Measurements from ENCODE around the gene HTR3D. TPM values are rescaled to one million over a fixed set of nuclear protein-coding genes. Genes with fewer than 3 reads are reported as not detected.

HTR3D gene
- total and polyA plus RNA-seq, 2 of the 13 experiments (the other 11 are each of a cell fraction or from before 2014, with no cell fraction given): not detected

DNA sequence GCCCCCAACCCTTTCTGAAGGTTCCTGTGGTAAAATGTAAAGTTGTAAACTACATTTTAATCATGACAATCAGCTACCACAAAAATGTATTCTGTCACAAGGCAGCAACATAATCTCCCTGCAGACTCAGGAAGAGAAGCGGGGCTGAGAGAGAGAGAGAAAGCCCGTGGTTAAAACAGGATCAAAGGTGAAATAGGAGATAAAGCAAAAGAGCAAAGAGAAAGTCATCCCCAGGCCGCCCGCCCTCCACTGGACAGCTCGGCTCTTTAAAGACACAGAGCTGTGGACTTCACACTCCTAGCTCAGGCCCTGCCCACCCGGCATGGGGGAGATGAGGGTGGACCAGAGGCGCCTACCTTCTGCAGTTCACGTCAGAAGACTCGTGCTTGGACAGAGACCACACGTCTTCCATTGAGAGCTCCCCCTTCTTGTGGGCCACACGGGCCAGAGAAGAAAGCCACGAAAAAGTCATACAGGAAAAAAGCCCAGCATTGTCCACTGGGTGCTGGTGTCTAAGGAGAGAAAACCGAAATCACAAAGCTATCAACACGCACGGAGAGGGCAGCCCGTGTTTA is 43.2 kb upstream of the HTR3D start (continued):
- TF ChIP-seq, protein P1, sequence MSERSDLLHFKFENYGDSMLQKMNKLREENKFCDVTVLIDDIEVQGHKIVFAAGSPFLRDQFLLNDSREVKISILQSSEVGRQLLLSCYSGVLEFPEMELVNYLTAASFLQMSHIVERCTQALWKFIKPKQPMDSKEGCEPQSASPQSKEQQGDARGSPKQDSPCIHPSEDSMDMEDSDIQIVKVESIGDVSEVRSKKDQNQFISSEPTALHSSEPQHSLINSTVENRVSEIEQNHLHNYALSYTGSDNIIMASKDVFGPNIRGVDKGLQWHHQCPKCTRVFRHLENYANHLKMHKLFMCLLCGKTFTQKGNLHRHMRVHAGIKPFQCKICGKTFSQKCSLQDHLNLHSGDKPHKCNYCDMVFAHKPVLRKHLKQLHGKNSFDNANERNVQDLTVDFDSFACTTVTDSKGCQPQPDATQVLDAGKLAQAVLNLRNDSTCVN (CRISPR knock-in tag; IDR thresholded peaks at IDR 0.05; ENCODE audit: borderline replicate concordance): no peak
- no peak for TF ChIP-seq ZNF75D (CRISPR knock-in tag; IDR thresholded peaks at IDR 0.05; ENCODE audit: borderline replicate concordance)
- TF ChIP-seq HNRNPLL (IDR thresholded peaks at IDR 0.05; ENCODE audit: low read depth, low read length, poor library complexity, severe bottlenecking): no peak
- no peak for TF ChIP-seq KLF9 (CRISPR knock-in tag; IDR thresholded peaks at IDR 0.05; ENCODE audit: low read depth)
- no peak for TF ChIP-seq RFX5 (IDR thresholded peaks at IDR 0.05; ENCODE audit: low read depth, low read length)
- TF ChIP-seq ZMYM2 (CRISPR knock-in tag; IDR thresholded peaks at IDR 0.05): 0 out of 2 replicates have a peak, but pooled peaks have one; percentile 45
- TF ChIP-seq ZNF333 (CRISPR knock-in tag; IDR thresholded peaks at IDR 0.05; ENCODE audit: borderline replicate concordance): no peak
- TF ChIP-seq CREB1 (IDR thresholded peaks at IDR 0.05): no peak
- TF ChIP-seq CREB1 (CRISPR knock-in tag; IDR thresholded peaks at IDR 0.05): no peak; the same call in 1 of the 2 replicates
- TF ChIP-seq, protein P2, sequence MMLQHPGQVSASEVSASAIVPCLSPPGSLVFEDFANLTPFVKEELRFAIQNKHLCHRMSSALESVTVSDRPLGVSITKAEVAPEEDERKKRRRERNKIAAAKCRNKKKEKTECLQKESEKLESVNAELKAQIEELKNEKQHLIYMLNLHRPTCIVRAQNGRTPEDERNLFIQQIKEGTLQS (CRISPR knock-in tag; IDR thresholded peaks at IDR 0.05): no peak
- TF ChIP-seq, protein P3, sequence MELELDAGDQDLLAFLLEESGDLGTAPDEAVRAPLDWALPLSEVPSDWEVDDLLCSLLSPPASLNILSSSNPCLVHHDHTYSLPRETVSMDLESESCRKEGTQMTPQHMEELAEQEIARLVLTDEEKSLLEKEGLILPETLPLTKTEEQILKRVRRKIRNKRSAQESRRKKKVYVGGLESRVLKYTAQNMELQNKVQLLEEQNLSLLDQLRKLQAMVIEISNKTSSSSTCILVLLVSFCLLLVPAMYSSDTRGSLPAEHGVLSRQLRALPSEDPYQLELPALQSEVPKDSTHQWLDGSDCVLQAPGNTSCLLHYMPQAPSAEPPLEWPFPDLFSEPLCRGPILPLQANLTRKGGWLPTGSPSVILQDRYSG (CRISPR knock-in tag; IDR thresholded peaks at IDR 0.05): no peak
- TF ChIP-seq ZNF207 (IDR thresholded peaks at IDR 0.05; ENCODE audit: borderline replicate concordance): no peak
- no peak for TF ChIP-seq ZNF260 (CRISPR knock-in tag; IDR thresholded peaks at IDR 0.05; ENCODE audit: borderline replicate concordance, low read depth)
- no peak for TF ChIP-seq ZSCAN12 (CRISPR knock-in tag; IDR thresholded peaks at IDR 0.05)
- TF ChIP-seq, protein P4, sequence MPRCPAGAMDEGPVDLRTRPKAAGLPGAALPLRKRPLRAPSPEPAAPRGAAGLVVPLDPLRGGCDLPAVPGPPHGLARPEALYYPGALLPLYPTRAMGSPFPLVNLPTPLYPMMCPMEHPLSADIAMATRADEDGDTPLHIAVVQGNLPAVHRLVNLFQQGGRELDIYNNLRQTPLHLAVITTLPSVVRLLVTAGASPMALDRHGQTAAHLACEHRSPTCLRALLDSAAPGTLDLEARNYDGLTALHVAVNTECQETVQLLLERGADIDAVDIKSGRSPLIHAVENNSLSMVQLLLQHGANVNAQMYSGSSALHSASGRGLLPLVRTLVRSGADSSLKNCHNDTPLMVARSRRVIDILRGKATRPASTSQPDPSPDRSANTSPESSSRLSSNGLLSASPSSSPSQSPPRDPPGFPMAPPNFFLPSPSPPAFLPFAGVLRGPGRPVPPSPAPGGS (CRISPR knock-in tag; IDR thresholded peaks at IDR 0.05): no peak
- TF ChIP-seq CHCHD3 (CRISPR knock-in tag; IDR thresholded peaks at IDR 0.05): no peak
- no peak for TF ChIP-seq ATRX (CRISPR knock-in tag; IDR thresholded peaks at IDR 0.05; ENCODE audit: borderline replicate concordance)
- TF ChIP-seq, protein P5, sequence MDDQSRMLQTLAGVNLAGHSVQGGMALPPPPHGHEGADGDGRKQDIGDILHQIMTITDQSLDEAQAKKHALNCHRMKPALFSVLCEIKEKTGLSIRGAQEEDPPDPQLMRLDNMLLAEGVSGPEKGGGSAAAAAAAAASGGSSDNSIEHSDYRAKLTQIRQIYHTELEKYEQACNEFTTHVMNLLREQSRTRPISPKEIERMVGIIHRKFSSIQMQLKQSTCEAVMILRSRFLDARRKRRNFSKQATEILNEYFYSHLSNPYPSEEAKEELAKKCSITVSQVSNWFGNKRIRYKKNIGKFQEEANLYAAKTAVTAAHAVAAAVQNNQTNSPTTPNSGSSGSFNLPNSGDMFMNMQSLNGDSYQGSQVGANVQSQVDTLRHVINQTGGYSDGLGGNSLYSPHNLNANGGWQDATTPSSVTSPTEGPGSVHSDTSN (CRISPR knock-in tag; IDR thresholded peaks at IDR 0.05; ENCODE audit: borderline replicate concordance): no peak
- TF ChIP-seq, protein P6, sequence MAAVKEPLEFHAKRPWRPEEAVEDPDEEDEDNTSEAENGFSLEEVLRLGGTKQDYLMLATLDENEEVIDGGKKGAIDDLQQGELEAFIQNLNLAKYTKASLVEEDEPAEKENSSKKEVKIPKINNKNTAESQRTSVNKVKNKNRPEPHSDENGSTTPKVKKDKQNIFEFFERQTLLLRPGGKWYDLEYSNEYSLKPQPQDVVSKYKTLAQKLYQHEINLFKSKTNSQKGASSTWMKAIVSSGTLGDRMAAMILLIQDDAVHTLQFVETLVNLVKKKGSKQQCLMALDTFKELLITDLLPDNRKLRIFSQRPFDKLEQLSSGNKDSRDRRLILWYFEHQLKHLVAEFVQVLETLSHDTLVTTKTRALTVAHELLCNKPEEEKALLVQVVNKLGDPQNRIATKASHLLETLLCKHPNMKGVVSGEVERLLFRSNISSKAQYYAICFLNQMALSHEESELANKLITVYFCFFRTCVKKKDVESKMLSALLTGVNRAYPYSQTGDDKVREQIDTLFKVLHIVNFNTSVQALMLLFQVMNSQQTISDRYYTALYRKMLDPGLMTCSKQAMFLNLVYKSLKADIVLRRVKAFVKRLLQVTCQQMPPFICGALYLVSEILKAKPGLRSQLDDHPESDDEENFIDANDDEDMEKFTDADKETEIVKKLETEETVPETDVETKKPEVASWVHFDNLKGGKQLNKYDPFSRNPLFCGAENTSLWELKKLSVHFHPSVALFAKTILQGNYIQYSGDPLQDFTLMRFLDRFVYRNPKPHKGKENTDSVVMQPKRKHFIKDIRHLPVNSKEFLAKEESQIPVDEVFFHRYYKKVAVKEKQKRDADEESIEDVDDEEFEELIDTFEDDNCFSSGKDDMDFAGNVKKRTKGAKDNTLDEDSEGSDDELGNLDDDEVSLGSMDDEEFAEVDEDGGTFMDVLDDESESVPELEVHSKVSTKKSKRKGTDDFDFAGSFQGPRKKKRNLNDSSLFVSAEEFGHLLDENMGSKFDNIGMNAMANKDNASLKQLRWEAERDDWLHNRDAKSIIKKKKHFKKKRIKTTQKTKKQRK (IDR thresholded peaks at IDR 0.05; ENCODE audit: low read length): no peak
- TF ChIP-seq TCF7L2 (IDR thresholded peaks at IDR 0.05; ENCODE audit: low read depth, low read length): no peak
- TF ChIP-seq NFE2 (CRISPR knock-in tag; IDR thresholded peaks at IDR 0.05): no peak
- TF ChIP-seq ZNF569 (CRISPR knock-in tag; IDR thresholded peaks at IDR 0.05; ENCODE audit: borderline replicate concordance): no peak

All from HepG2 (cell line).